ENCODE results near the gene KIRREL1.

DNA sequence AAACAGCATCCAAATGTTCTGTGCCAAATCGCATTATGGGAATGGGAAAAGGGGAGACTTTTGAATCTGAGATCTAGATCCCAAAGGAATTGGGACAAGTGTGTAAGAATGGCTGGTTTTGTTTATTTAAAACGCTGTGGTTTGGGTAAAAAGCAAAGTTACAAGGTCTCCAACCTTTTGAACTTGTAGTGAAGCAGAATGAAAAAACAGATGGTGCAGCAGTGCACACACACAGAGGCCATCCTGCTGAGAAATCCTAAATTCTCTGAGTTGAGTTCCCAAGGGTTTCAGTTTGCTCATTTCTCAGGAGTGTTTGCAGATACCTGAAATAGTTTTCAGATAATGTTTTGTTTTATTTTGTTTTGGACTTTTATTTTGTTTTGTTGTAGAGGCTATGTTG is 107.1 kb downstream of the KIRREL1 start:
- TF ChIP-seq CTCF (IDR thresholded peaks at IDR 0.05) (no peak), POLR2A (IDR thresholded peaks at IDR 0.05) (no peak), POLR2AphosphoS5 (IDR thresholded peaks at IDR 0.05) (no peak)
